Measurements from ENCODE around the gene SSBP3.
"Not testable (repeated sequence)": the region's sequence is repeated elsewhere in the genome, so short reads cannot be mapped to it uniquely, and the experiment has no call there.

SSBP3 gene

DNA sequence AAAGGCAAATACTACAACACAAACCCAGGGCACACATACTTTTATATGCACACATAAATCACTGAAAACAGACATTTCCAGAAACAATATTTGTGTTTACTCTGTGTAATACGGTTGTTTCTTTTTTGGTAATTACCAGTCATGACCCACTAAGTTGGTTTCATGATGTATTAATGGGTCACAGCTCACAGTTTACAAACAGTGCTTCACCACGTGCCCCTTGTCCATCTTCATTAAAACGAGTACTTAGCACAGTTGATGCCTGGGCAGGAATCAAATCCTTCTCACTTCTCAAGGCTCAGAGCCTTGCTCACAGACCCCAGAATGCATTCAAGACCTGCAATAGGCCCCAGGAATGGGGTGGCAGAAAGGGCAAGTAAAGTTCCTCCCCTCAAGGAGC lies 13.8 kb downstream of the SSBP3 start:
- H3K27me3 ChIP-seq (ENCODE audit: control insufficient read depth, insufficient read depth, low read length) = no peaks in the 10 kb centered on the region
- no peak overlapping the region for H3K27ac ChIP-seq (ENCODE audit: low read depth, low read length)
- no peak overlapping the region for H3K9ac ChIP-seq (ENCODE audit: low read depth, low read length)
- no peaks in the 10 kb centered on the region for H3K9me3 ChIP-seq (ENCODE audit: control insufficient read depth, insufficient read depth, low read length)
- H3K4me1 ChIP-seq (ENCODE audit: control insufficient read depth, insufficient read depth, low read length) = peaks cover 9% of the 10 kb centered on the region
- no peak overlapping the region for H3K4me3 ChIP-seq (ENCODE audit: low read depth, low read length)
- H3K36me3 ChIP-seq (ENCODE audit: control insufficient read depth, insufficient read depth, low read length) = peaks cover 81% of the 10 kb centered on the region

DNA sequence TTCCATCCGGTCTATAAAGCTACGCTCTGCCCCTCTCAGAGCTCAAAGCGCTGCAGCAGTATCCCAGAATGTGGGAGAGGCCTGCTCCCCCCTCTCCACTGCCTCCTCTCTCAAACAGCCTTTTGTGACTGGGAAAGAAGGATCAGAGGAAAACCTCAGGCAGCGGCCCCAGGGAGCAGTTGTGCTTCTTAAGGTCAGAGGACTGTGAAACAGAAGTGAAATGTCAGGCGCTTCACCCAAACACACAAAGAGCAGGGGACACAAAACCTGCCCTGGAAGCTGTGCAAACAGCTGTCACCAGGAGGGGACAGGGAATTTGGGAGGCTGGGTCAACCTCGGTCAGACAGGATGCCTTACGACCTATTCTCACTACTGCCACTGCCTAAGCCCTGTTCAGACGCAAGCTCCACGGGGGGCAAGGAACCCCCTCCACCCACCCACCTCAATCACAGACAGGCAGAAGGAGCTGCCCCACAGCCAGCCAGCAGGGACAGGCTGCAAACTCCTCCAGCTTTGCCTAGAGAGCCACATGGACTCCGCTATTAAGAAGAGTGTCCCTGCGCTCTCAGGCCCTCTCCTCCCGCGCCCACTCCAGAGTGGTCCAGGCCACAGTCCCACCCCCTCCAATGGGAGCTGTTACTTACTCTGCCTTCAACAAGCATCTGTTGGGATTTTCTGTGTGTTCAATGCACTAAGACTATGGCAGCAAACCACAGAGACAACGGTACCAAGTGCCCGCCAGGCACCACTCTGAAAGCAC lies 14.6 kb downstream of the SSBP3 start:
- Histone ChIP-seq H3K4me3 (ENCODE audit: low read depth, low read length) (no peak overlapping the region), H3K27ac (ENCODE audit: low read depth, low read length) (no peak overlapping the region), H3K4me1 (ENCODE audit: control insufficient read depth, insufficient read depth, low read length) (peaks cover 9% of the 10 kb centered on the region), H3K27me3 (ENCODE audit: control insufficient read depth, insufficient read depth, low read length) (no peaks in the 10 kb centered on the region), H3K9me3 (ENCODE audit: control insufficient read depth, insufficient read depth, low read length) (no peaks in the 10 kb centered on the region), H3K36me3 (ENCODE audit: control insufficient read depth, insufficient read depth, low read length) (peaks cover 79% of the 10 kb centered on the region), H3K9ac (ENCODE audit: low read depth, low read length) (no peak overlapping the region)

DNA sequence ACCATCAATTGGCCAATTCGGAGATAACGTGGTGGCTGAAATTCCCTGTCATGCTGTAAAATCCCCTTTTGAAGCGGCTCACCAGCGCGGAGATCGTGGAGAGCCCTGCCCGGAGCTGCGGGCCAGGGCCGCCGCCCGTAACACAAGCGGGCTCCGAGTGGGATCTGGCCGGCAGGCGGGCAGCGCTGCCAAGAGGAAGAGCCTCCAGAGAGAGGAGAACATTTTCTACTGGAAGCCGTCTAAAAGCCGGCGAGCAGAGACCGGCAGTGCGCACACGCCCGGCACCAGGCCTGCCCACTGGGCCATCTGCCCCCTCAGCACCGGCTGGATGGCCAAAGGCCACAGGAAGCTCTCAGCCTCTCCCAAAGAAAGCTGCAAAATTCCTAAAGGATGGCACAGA lies 15.5 kb downstream of the SSBP3 start:
- Histone ChIP-seq H3K27me3 (ENCODE audit: control insufficient read depth, insufficient read depth, low read length) (no peaks in the 10 kb centered on the region), H3K27ac (ENCODE audit: low read depth, low read length) (no peak overlapping the region), H3K9ac (ENCODE audit: low read depth, low read length) (peak overlapping the region; percentile 8; the same call in 1 of the 2 replicates), H3K36me3 (ENCODE audit: control insufficient read depth, insufficient read depth, low read length) (peaks cover 78% of the 10 kb centered on the region), H3K4me3 (ENCODE audit: low read depth, low read length) (no peak overlapping the region), H3K4me1 (ENCODE audit: control insufficient read depth, insufficient read depth, low read length) (peaks cover 10% of the 10 kb centered on the region), H3K9me3 (ENCODE audit: control insufficient read depth, insufficient read depth, low read length) (no peaks in the 10 kb centered on the region)

DNA sequence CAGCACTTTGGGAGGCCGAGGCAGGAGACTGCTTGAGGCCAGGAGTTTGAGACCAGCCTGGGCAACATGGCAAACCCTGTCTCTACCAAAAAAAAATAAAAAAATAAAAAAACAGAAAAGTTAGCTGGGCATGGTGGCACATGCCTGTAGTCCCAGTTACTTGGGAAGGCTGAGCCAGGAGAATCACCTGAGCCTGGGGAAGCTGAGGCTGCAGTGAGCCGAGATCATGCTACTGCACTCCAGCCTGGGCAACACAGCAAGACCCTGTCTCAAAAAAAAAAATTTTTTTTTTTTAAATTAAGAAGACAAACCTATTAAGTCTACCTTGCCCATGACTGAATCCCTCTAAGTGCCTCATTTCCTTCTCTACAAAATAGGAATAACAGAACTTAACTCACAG lies 16.6 kb downstream of the SSBP3 start:
- H3K9ac ChIP-seq (ENCODE audit: low read depth, low read length); H3K27me3 ChIP-seq (ENCODE audit: control insufficient read depth, insufficient read depth, low read length); H3K9me3 ChIP-seq (ENCODE audit: control insufficient read depth, insufficient read depth, low read length); H3K4me3 ChIP-seq (ENCODE audit: low read depth, low read length); H3K27ac ChIP-seq (ENCODE audit: low read depth, low read length): not testable (repeated sequence)
- Histone ChIP-seq H3K4me1 (ENCODE audit: control insufficient read depth, insufficient read depth, low read length) (peaks cover 14% of the 10 kb centered on the region), H3K36me3 (ENCODE audit: control insufficient read depth, insufficient read depth, low read length) (peaks cover 79% of the 10 kb centered on the region)

DNA sequence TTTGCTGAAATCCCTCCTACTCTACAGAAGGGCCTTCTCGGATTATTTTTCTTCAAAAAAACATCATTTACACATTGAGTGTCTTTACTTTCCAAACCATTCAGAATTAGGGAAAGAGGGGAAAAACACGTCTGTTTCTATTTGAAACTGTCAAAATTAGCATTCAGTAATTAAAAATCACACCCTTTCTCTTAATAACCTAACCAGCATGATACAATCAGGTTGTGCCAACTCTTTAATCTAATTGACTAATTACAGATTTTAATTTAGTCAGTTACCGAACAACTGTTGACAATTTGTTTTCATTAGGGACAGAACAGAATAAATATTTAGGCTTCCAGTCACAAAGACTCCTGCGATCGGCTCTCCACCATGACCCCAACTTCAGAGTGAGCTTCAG lies 18.8 kb downstream of the SSBP3 start:
- Histone ChIP-seq H3K9ac (ENCODE audit: low read depth, low read length) (no peak overlapping the region), H3K9me3 (ENCODE audit: control insufficient read depth, insufficient read depth, low read length) (no peaks in the 10 kb centered on the region), H3K4me3 (ENCODE audit: low read depth, low read length) (no peak overlapping the region), H3K4me1 (ENCODE audit: control insufficient read depth, insufficient read depth, low read length) (peaks cover 14% of the 10 kb centered on the region), H3K27ac (ENCODE audit: low read depth, low read length) (no peak overlapping the region), H3K36me3 (ENCODE audit: control insufficient read depth, insufficient read depth, low read length) (peaks cover 64% of the 10 kb centered on the region), H3K27me3 (ENCODE audit: control insufficient read depth, insufficient read depth, low read length) (no peaks in the 10 kb centered on the region)

DNA sequence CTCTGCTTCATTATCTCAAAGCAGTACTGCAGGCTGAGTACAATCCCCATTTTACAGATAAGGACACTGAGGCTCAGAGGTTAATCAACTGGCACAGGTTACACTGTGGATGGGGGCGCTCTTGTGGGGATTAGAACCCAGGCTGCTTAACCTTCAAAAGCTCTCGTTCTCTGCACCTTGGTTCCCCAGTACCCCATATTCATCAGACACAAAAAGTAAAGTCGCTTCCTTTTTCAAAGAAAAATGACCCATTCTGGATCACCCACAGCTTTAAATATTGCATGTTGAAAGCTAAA lies 20.5 kb downstream of the SSBP3 start:
- Histone ChIP-seq H3K9me3 (ENCODE audit: control insufficient read depth, insufficient read depth, low read length) (no peaks in the 10 kb centered on the region), H3K4me3 (ENCODE audit: low read depth, low read length) (no peak overlapping the region), H3K36me3 (ENCODE audit: control insufficient read depth, insufficient read depth, low read length) (peaks cover 53% of the 10 kb centered on the region), H3K4me1 (ENCODE audit: control insufficient read depth, insufficient read depth, low read length) (peaks cover 6% of the 10 kb centered on the region; the same call in 1 of the 2 replicates), H3K27me3 (ENCODE audit: control insufficient read depth, insufficient read depth, low read length) (no peaks in the 10 kb centered on the region), H3K27ac (ENCODE audit: low read depth, low read length) (no peak overlapping the region), H3K9ac (ENCODE audit: low read depth, low read length) (no peak overlapping the region)

DNA sequence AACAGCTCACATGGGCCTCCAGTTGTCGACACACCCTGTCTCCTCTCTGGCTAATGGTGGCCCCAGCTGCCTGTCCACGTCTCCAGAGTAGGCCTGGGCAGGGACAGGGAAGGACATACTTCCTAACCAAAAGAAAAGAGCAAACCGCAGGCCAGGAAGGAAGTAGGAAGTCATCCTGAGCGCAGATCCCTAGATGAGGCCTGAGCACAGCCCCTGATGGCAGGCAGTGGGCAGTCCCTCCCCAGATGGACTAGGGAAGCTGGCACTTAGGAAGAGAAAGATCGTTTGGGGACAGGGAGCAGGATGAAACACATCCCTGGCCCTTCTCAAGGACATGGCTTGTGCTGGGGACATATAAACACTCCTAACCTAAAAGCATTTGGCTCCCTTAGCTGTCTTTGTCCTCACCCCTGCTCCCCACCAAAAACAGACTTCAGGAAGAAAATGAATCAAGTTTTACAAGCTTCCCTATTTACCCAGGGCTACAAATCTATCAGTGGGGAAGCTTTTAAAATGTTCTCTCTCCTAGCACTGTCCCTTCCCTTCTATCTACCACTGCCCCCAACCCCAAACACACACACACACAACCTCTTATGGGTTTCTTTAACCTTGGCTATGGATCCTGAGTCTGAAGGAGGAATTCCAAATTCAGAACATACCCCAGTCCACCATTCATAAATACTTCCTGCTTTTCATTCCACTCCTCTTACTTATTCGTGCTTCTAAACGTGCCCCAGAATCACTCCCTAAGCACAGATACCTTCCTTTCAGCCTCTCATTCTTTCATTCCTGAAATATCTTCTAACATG lies 21.1 kb downstream of the SSBP3 start:
- H3K27ac ChIP-seq (ENCODE audit: low read depth, low read length) = no peak overlapping the region
- H3K27me3 ChIP-seq (ENCODE audit: control insufficient read depth, insufficient read depth, low read length) = no peaks in the 10 kb centered on the region
- H3K4me1 ChIP-seq (ENCODE audit: control insufficient read depth, insufficient read depth, low read length) = peaks cover 12% of the 10 kb centered on the region
- H3K36me3 ChIP-seq (ENCODE audit: control insufficient read depth, insufficient read depth, low read length) = peaks cover 48% of the 10 kb centered on the region
- H3K9ac ChIP-seq (ENCODE audit: low read depth, low read length) = no peak overlapping the region
- no peaks in the 10 kb centered on the region for H3K9me3 ChIP-seq (ENCODE audit: control insufficient read depth, insufficient read depth, low read length)
- H3K4me3 ChIP-seq (ENCODE audit: low read depth, low read length) = no peak overlapping the region

DNA sequence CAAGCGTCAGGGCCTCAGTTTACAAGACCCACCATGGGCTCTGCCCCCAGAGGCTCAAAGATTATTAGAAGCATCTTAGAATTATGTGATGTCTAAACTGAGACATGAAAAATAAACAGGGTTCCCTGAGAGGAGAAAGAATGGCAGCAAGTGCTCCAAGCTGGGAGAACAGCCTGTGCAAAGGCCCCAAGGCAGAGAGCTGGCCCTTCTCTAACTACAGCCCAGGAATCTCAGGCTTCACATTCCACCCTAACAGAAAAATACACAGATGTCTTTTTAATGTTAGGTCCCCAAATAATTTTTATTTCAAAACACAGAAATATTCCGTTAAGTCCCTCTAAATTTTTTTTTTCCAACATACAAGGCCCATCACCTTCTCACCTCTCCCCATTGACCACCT lies 21.7 kb downstream of the SSBP3 start:
- Histone ChIP-seq H3K4me1 (ENCODE audit: control insufficient read depth, insufficient read depth, low read length) (peaks cover 18% of the 10 kb centered on the region), H3K9ac (ENCODE audit: low read depth, low read length) (no peak overlapping the region), H3K27ac (ENCODE audit: low read depth, low read length) (no peak overlapping the region), H3K36me3 (ENCODE audit: control insufficient read depth, insufficient read depth, low read length) (peaks cover 42% of the 10 kb centered on the region), H3K4me3 (ENCODE audit: low read depth, low read length) (no peak overlapping the region), H3K9me3 (ENCODE audit: control insufficient read depth, insufficient read depth, low read length) (no peaks in the 10 kb centered on the region), H3K27me3 (ENCODE audit: control insufficient read depth, insufficient read depth, low read length) (no peaks in the 10 kb centered on the region)

DNA sequence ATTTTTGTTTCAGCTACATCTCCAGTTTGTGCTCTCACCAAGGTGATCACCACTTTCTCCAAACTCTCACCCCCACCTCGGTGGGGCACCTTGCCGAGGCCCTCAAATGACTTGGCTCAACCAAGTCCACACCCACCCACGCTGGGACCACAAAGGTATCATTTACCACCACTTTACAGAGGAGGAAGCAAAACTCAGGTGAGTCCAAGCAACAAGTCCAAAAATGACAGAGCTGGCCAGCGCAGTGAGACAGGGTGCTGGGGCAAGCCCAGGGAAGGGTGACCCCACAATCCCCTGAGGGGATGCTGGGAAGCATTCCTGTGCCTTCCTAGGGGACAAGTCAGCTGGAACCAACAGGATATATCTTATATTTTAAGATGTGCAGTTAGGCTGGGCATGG lies 24.7 kb downstream of the SSBP3 start:
- Histone ChIP-seq H3K4me3 (ENCODE audit: low read depth, low read length) (no peak overlapping the region), H3K36me3 (ENCODE audit: control insufficient read depth, insufficient read depth, low read length) (peaks cover 26% of the 10 kb centered on the region), H3K9me3 (ENCODE audit: control insufficient read depth, insufficient read depth, low read length) (no peaks in the 10 kb centered on the region), H3K9ac (ENCODE audit: low read depth, low read length) (no peak overlapping the region), H3K4me1 (ENCODE audit: control insufficient read depth, insufficient read depth, low read length) (peaks cover 48% of the 10 kb centered on the region), H3K27ac (ENCODE audit: low read depth, low read length) (no peak overlapping the region), H3K27me3 (ENCODE audit: control insufficient read depth, insufficient read depth, low read length) (no peaks in the 10 kb centered on the region)

DNA sequence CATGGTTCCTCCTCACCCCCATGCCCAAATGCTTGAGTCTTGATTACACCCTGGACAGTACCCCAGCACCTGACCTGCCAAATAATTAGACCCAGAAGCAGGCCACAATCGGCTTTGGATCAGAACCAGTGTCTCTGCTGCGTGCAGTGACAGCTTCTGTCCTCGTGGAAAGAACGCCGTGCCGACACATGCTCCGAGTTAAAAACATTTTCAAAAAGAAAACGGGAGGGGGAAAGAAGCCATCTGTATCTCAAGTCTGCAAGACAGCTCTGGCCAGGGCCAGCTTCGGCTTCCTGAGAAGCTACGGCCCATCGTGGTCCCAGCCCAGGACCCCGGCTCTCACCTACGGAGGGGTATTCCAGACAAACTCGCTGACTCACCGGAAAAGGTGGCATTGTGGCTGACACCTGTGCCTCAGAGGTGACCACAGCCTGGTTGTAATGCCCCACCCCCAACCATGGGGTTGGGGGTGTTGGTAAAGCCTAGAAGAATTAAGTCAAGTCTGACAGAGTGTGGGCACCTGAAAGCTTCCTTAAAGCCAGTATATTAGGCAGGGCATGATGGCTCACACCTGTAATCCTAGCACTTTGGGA lies 25.8 kb downstream of the SSBP3 start:
- Histone ChIP-seq H3K9me3 (ENCODE audit: control insufficient read depth, insufficient read depth, low read length) (no peaks in the 10 kb centered on the region), H3K4me3 (ENCODE audit: low read depth, low read length) (no peak overlapping the region), H3K4me1 (ENCODE audit: control insufficient read depth, insufficient read depth, low read length) (peaks cover 56% of the 10 kb centered on the region), H3K9ac (ENCODE audit: low read depth, low read length) (no peak overlapping the region), H3K36me3 (ENCODE audit: control insufficient read depth, insufficient read depth, low read length) (peaks cover 19% of the 10 kb centered on the region), H3K27ac (ENCODE audit: low read depth, low read length) (no peak overlapping the region), H3K27me3 (ENCODE audit: control insufficient read depth, insufficient read depth, low read length) (no peaks in the 10 kb centered on the region)
